Measurements from ENCODE around the gene PXMP2.

GRCh38 chr12:132740652-132741051 lies 53.3 kb downstream of the PXMP2 start:
- TF ChIP-seq POLR2AphosphoS5 (IDR thresholded peaks at IDR 0.05) (no peak), CTCF (IDR thresholded peaks at IDR 0.05) (no peak), POLR2A (IDR thresholded peaks at IDR 0.05) (no peak)

Data from breast epithelium (tissue), 3 donors.